GF-D8 (cell line): ENCODE data around the gene COTL1.

Experiments
- DNase-seq: peaks from one replicate; lab custom pipeline; 2025; lab: John Stamatoyannopoulos, UW

The COTL1 gene

DNA sequence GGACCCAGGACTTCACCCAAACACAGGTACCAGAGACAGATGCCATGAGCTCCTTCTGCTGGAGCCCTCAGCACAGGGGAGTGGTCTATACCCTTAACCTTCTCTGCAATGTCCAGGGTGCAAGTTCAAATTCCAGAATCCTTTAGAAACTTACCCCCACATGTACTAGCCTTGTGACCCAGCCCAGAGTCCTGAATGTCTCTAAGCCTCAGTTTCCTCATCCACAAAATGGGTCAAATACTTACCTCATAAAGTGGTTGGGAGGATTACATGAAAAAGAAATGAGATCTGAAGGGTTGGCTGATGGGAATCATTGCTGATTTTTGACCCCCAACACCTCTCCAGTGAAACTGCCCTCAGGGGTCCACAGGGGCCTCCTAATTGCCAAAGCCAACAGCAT is 21.7 kb downstream of the COTL1 start:
- DNase-seq: no peak

DNA sequence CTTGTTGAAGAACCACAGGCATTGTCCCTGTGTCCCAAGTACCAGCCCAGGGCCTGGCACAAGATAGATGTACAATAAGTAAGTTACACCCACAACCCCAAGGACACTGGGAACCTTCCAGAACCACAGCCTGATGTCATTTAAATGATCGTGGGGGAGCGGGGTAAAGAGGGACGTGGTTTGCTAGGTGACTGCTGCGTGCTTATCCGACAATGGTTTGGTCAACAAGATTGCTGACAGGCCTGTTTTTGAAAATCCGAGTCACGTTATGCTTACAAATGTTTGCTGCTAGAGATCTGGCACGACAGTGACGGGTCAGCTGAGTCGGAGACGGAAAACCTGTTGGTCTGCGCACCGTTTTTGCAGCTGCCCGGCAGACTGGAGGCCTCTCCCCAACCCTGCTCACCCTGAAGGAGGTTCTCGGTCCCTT is 22.8 kb downstream of the COTL1 start:
- no peak for DNase-seq

DNA sequence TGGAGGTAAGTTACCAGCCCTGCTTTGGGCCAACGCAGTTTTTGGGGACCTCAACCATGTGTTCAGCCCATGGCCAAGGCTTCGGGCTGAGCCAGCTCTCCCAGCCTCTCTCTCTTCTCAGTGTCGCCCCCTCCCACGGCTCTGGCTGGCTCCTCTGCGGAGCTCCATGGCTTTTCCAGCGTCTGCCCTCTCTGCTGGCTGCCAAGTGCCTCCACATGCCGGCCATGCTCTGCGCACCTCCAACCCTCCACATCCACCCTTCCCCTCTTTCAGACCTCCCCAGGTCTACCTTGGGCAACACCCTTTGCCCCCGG is 23.2 kb downstream of the COTL1 start:
- DNase-seq: no peak

DNA sequence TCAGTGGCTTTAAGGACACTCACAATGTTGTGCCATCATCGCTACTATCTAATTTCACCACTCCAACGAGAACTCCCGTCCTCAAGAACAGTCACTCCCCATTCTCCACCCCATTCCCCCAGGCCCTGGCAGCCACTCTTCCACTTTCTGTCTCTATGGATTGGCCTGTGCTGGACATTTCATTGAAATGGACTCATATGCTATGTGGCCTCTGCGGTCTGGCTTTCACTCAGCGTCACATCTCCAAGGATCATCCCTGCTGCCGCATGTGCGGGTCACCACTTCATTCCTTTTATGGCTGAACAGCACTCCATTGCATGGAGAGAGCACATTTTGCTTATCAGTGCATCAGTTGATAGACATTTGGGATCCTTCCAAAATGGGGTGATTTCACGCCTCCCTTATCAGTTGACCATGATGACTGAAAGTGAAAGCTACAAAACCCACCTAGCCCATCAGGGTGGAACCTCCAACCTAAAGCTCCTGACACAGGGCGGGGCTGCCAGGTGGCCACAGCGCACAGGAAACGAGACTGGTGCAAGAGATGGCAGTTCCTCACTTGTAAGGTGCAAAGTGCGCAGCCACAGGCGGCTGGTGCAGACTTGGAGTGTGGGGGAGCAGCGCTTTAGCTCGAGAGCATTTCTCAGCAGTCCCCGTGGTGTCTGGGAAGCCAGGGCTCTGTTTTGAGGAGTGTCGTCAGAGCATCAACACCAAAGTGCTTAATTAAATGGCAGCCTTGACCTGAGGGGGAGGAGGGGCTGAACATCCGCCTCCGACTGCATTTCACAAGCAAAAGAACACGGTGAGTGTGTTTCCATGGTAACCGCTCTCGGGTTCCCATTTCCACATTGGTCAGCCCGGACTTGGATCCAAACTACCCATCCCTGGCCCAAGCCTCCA is 23.8 kb downstream of the COTL1 start:
- DNase-seq: peak; percentile 95

DNA sequence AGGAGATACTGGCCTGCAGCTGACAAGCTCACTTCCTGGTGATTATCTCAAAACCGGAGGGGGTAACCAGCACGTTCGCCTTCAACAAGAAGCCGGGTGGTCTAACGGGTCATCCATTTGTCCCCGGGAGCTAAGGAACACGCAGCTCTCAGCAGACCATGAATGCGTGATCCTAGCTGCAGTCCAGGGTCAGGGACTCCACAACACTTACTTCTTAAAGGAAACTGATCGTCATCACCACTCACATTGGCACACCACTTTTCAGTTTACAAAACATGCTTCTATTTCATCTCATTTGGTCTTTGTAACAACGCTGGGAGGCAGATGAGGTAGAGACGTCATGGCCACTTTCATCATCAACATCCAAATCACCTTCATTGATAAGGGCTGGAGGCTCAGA is 25.2 kb downstream of the COTL1 start:
- DNase-seq: no peak

DNA sequence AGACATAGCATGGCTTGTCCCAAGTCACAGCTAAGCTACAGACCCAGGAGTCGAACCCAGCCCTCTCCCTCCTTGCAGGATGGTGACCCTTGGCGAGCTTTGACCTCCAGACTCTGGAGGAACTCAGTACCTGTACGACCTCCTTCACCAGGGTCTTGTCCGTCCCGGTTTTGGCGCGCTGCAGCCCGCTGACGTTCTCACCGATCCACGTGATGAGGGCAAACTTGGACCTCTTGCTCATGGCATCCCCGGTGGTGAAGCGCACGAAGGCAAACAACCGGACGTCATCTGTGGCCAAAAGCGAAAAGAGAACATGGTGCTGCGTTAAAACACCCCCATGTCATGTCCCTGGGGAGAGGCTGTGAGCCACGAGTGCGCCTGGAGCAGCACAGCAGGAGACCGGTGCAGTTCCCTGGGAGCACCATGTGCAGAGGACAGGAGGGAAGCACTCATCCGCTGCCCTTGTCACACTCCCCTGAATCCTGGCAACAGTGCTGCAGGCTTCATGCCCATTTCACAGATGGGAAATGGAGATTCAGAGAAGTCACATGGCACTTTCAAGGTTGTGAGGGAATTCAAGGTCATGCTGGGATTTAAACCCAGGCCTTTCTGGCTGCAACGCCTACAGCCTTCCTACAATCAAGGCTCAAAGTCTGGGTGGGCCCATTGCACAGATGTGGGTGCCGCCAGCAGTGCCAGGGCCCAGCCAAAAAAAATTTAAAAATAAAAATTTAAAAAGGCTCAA is 27.7 kb downstream of the COTL1 start:
- no peak for DNase-seq

DNA sequence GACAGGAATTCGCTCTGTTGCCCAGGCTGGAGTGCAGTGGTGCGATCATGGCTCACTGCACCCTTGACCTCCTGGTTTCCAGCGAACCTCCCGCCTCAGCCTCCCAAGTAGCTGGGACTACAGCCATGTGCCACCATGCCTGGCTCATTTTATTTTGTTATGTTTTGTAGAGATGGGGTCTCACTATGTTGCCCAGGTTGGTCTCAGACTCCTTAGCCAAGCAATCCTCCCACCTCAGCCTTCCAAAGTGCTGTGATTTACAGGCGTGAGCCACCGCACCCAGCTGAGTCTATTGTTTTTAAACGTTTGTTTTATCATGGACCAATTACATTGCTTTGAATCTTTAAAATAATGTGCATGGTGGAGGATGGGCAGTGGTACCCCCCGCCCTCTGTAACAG is 28.9 kb downstream of the COTL1 start:
- DNase-seq: no peak

DNA sequence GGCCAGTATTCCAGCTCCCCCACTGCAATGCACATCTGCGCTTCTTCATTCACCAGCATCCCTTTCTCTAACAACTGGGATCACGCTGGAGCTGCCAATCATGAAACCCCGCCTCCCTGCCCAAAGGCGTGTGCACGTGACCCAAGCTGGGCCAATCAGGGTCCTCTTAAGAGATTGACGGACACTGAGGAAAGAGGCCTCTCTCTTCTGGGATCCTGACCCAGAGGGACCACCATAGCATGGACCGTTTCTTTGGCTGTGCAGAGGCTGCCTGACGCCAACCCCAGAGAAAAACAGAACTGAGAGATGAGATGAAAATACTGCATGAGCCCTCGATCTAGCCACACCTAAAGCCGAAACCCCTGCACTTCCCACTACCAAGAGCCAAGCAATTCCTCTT is 32.0 kb downstream of the COTL1 start:
- no peak for DNase-seq

DNA sequence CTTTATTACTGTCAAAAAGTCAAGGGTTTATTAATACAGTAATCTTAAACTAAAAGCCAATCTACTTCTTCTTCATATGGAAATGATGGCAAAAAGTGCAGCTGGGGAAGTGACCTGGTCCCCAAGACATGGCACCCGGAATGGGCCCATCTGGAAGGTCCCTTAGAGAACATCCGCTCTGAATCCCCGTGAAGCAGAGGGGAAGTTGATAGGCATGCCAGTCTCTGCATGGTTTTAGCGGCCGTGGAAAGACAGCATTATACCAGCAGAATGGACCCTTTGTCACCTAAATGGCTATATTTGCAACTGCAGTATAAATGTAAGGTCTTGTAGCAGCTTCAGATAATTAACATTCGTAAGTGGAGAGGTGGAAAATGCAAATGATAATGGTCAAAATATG is 32.4 kb downstream of the COTL1 start:
- DNase-seq: no peak

DNA sequence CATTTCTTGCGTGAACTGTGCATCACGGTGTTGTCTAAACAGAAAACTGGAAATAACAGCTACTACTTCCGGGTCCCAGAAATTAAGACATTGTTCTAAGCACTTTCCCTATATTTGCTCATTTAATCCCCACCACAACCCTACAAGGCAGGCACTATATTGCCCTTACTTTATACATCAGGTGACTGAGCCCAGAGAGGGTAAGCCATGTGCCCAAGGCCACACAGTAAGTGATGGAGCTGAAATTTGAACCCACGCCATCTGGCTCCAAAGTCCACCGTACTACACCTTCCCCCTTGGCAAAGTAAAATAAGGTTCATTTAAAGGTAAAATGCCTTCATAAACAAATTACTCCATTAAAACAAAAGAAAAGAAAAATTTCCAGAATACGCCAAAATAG is 33.2 kb downstream of the COTL1 start:
- no peak for DNase-seq

DNA sequence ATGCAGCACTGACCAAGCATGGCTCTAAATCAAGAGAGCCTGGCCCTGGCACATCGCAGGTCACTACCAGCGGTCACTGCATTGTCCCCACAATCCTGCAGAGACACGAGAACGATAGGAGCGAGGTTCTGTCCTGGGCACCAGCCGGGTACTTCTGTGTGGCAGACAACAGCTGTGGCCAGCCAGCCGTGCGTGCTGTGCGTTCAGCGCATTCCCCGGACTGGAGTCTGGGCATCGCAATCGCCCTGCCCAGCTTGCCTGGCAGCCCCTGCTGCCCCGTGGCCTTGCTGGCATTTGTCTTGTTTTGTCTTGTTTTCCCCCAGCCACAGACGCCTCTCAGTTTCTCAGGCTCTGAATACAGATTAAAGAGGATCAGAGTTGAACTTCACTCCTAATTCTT is 33.9 kb downstream of the COTL1 start:
- DNase-seq: no peak

DNA sequence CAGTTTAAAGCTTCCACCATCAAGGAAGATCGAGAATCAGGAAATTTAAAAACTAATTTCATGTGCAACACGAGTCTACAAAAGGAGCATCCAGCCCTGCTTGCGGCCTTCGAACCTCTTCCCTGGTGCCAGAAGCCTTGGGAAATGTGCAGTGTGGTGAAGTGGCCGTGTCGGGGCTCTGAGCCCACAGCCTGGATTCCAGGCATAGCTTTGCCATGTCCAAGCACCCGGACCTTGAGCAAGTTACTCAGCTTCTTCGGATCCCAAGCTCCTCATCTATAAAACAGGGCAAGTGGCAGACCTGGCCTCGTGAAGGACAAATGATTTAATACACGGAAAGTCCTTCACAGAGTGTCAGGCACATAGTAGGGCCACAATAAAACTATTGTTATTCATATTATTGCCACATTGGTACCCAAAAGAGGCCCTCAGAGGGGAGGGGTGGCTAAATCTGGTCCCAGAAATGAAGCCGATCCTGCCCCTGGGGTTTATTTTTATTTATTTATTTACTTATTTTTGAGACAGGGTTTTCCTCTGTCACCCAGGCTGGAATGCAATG is 34.8 kb downstream of the COTL1 start:
- no peak for DNase-seq

DNA sequence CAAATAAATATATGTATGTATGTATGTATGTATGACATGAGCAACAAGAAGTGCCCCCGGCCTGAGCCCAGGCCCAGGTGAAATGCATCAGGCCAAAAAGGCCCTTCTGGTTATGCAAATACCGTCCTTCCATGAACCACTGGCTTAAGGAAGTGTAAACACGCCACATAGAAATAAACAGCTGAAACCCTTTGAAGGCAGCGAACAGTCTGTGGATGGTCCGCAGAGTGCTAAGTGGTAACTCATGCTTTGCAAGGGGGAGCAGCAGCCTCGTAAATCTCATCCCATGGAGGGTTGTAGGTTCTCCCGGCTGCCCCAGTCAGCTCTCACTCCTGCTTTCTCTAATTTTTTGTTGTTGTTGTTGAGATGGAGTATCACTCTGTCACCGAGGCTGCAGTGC is 36.7 kb downstream of the COTL1 start:
- no peak for DNase-seq

DNA sequence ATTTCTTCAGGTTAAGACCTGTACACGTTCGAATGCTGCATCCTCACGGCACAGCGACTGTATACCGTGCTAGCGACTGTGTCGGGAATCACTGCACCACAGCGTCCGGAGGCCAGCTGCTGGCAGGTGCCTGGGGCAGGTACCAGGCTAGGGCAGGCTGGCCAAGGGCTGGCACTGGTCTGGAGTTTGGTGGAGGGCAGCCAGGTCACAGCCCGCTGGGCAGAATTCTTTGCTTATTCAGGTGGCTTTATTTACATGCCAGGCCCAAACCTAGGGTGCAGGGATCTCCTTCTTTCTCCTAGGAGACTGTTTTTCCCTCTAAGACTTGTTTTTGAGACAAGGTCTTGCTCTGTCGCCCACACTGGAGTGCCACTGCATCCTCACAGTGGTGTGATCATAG is 37.9 kb downstream of the COTL1 start:
- DNase-seq: no peak

DNA sequence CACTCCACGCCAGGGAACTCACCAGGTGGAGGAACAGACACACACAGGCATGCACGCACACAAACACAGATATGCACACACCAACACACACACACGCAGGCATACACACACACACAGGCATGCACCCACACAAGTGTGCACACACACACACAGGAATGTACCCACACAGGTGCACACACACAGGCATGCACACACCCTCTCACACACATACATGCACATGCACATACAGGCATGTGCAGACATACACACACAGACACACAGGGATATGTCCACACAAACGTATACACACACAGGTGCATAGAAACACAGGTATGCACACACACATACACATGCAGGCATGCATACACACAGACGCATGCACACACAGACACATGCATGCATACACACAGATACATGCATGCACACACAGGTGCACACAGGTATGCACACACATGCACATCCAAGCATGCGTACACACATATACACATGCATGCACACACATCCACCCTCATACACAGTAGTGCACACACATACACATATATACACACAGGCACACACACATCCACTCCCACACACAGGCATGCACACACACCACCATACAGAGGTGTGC is 39.2 kb downstream of the COTL1 start:
- no peak for DNase-seq

DNA sequence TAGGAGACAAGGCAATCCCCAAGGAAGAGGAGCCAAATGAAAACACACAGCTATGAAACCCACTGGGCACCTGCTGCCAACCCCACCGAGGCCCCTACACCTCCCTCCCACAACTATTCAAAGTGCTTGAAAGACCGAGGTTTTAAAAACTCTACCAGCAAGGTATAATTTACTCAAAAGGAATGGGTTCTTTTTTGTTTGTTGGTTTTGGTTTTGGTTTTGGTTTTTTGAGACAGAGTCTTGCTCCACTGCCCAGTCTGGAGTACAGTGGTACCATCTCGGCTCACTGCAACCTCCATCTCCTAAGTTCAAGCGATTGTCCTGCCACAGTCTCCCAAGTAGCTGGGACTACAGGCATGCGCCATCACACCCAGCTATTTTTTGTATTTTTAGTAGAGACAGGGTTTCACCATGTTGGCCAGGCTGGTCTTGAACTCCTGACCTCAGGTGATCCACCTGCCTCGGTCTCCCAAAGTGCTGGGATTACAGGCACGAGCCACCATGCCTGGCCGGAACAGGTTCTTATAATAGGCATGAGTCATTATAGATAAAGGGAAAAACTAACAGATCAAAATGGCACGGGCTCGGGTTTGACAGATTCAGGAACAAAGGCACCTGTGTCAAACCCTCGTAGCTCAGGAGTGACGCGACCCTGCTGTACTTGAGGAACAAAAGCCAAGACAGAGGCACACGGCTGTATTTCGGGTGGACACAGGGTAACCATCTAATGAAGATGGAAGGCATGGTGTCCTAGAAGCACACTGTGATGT is 40.7 kb downstream of the COTL1 start:
- no peak for DNase-seq

DNA sequence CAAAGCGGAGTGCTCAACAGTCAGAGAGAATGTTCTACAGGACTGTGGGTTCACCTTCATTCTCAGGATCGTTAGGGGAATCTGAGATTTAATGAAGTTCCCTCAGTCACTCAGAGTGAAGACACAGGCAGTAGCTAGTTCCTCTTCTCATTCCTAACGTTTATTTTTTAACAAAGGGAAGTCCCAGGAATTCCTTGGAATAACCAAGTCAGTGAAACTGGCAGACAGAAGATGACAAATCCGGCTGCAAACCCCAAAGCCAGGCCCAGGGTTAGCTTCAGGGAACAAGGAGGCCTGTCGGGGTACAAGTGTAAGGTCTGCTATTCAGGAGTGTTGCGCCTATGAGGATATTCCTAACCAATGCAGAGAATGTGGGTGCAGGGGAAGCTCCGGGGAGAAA is 42.0 kb downstream of the COTL1 start:
- no peak for DNase-seq

DNA sequence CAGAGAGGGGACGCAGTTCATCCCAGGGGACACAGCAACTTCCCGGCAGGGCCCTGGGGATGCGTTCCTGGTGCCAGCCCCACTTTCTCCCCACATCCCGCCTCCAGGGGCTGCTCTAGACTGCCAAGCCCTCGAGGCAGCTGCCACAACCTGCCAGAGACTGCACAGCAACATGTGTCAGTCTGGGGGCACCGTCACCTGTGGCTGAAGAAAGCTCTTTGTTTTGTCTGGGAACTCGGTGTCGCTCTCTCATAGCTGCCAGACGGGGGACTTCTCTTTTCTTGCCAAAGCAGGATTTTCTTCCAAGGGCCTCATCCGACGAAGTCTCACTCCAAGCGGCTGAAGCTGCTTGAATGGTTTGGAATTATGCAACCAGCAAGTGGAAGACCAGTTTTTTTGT is 43.7 kb downstream of the COTL1 start:
- no peak for DNase-seq

DNA sequence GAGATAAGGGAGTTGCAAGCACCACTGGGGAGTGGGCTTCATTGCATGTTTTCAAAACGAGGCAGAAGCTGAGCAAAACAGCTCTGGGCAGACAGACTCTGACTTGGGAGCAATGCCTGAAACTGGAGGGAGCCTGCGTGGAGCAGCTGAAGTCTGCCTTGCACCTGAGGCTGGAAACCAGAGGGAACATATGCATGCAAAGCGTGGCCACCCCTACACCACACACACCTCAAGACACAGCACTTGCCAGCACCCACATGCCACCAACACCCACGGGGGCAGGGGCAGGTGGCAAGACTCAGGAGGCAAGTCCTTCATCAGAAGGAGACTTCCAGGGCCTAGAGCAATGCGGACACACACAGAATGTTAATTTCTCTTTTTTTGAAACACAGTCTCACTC is 45.8 kb downstream of the COTL1 start:
- no peak for DNase-seq

DNA sequence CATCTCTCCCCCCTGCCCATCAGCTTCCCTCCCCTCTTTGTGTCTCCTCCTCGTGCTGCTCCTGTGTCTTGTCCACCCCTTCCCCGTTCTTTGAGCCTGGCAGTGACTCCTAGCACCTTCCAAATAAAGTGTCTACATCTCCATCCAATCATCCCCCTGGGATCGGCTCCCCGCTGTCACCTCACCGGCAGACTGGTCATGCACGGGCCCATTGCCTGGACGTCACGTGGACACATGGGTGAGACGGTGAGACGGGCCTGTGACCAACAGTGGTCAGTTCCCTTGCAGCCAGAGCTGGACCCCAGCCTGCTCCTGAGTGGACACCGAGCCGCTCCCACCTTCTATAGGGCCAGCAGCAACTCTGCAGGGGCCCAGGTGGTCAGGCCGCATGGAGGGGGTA is 46.4 kb downstream of the COTL1 start:
- no peak for DNase-seq

DNA sequence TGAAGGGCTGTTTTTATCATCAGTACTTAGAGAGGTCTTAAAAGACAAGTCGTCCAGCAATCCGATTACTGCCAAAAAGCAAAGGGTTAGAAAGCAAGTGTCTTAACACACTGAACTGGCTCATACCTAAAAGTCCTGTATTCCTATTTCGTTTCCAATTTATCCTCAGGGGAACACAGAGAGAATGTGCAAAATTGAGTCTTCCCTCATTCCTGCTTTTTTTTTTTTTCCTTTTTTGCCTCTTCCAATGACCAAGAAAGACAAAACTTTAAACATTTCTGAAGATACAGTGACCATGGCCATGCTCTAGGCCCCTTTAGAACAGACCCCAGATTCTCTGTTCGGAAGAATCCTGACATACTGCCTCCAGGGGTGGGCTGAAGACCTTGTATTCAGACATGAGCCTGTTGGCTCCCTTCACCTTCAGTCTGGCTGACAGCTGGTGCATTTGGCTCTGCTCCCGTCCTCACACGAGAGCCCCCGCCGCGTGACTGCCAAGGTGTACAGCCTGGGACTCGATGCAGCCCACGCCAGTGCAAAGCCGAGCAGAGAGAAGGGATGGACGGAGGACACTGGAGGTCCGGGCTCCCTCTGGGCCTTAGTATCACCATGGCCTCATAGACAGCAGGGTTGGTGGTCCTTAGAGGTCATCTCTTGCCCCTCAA is 47.0 kb downstream of the COTL1 start:
- DNase-seq: no peak
